Hepatocyte (in vitro differentiated cells): Measurements from ENCODE around the gene NAPEPLD. TPM values are rescaled to one million over a fixed set of nuclear protein-coding genes. Genes with fewer than 3 reads are reported as not detected.
"Not testable (repeated sequence)": the region's sequence is repeated elsewhere in the genome, so short reads cannot be mapped to it uniquely, and the experiment has no call there.

Experiments used
- DNase-seq: peaks from one replicate; pipeline ENCODE4 v3.0.0-alpha.2; 2016; ENCODE audit warnings: low spot score
- H2AFZ ChIP-seq: fragments of 200-600 bp; sonication (generic); 2 replicates; pipeline ENCODE4 v1.6.0; 2016; ENCODE audit warnings: antibody characterized with exemption, mild to moderate bottlenecking
- H3K27ac ChIP-seq: fragments of 200-600 bp; sonication (generic); 2 replicates; pipeline ENCODE4 v1.5.1; 2016; ENCODE audit warnings: mild to moderate bottlenecking
- H3K27me3 ChIP-seq: fragments of 200-600 bp; sonication (generic); 2 replicates; pipeline ENCODE4 v1.6.1; 2016
- H3K36me3 ChIP-seq: fragments of 200-600 bp; sonication (generic); replicated peaks from 2 replicates; pipeline ENCODE4 v1.5.1; 2016; ENCODE audit warnings: low read depth; ENCODE audit not compliant: insufficient read depth
- H3K4me1 ChIP-seq: fragments of 200-600 bp; sonication (generic); 2 replicates; pipeline ENCODE4 v1.5.1; 2016; ENCODE audit warnings: mild to moderate bottlenecking, moderate library complexity; ENCODE audit not compliant: insufficient read depth
- H3K4me2 ChIP-seq: fragments of 200-600 bp; sonication (generic); 2 replicates; pipeline ENCODE4 v1.6.0; 2016
- H3K4me3 ChIP-seq: fragments of 200-600 bp; sonication (generic); 2 replicates; pipeline ENCODE4 v1.5.1; 2016; ENCODE audit warnings: mild to moderate bottlenecking
- H3K79me2 ChIP-seq: fragments of 200-600 bp; sonication (generic); 2 replicates; pipeline ENCODE4 v1.6.0; 2017; ENCODE audit warnings: mild to moderate bottlenecking
- H3K9me2 ChIP-seq: fragments of 200-600 bp; sonication (generic); replicated peaks from 2 replicates; pipeline ENCODE4 v1.6.0; 2017; ENCODE audit warnings: mild to moderate bottlenecking; ENCODE audit not compliant: insufficient read depth
- H3K9me3 ChIP-seq: fragments of 200-600 bp; sonication (generic); 2 replicates; pipeline ENCODE4 v1.5.1; 2016; ENCODE audit warnings: low read depth, mild to moderate bottlenecking
- H4K20me1 ChIP-seq: fragments of 200-600 bp; sonication (generic); 2 replicates; pipeline ENCODE4 v1.6.0; 2016; ENCODE audit warnings: mild to moderate bottlenecking; ENCODE audit not compliant: insufficient read depth, poor library complexity, severe bottlenecking
- CTCF ChIP-seq: fragments of 200-600 bp; sonication (generic); IDR thresholded peaks from 2 replicates; pipeline ENCODE4 v1.5.1; 2016; ENCODE audit warnings: antibody characterized with exemption, mild to moderate bottlenecking; ENCODE audit not compliant: poor library complexity
- EZH2 ChIP-seq: fragments of 200-600 bp; sonication (generic); IDR thresholded peaks from 2 replicates; pipeline ENCODE4 v1.6.1; 2016; ENCODE audit warnings: antibody characterized with exemption, mild to moderate bottlenecking, borderline replicate concordance
- EZH2phosphoT487 ChIP-seq: fragments of 200-600 bp; sonication (generic); IDR thresholded peaks from one replicate; pipeline ENCODE4 v1.6.1; 2018; ENCODE audit warnings: antibody characterized with exemption, mild to moderate bottlenecking, low read depth, moderate library complexity; ENCODE audit not compliant: unreplicated experiment, severe bottlenecking
- WGBS: methylation state at CpG from one replicate; pipeline ENCODE4 v1.1.6; 2016; ENCODE audit warnings: low lambda C conversion rate; ENCODE audit errors: missing lambda C conversion rate; 5-methylcytosine and 5-hydroxymethylcytosine counted together
- polyA plus RNA-seq: library from polyadenylated mRNA; unstranded; fragments of >200 nt; fragmentation: Nextera tagmentation; extraction: Ambion mirVana; gene quantifications from 2 replicates; pipeline ENCODE4 v1.2.1, GENCODE V29; 2016
- total RNA-seq: library from RNA; depleted of rRNA; stranded (reverse); fragments of >200 nt; gene quantifications from 2 replicates; pipeline ENCODE4 v1.2.3, GENCODE V29; 2014

Gene NAPEPLD
- total and polyA plus RNA-seq, 2 experiments from 2014 or later = 11.0 to 12.0 TPM

GRCh38 chr7:103150192-103150591, 1.3 kb upstream of the NAPEPLD start:
- H4K20me1 ChIP-seq = no peaks in the 10 kb centered on the region
- TF ChIP-seq EZH2phosphoT487 (no peak), CTCF (no peak)
- H3K4me3 ChIP-seq = no peak overlapping the region
- peak overlapping the region; percentile 99 for H3K27ac ChIP-seq
- DNase-seq = peak; percentile 68
- no peaks in the 10 kb centered on the region for H3K36me3 ChIP-seq
- no peaks in the 10 kb centered on the region for H3K9me2 ChIP-seq
- H3K79me2 ChIP-seq = peaks cover 32% of the 10 kb centered on the region
- H3K4me1 ChIP-seq = peaks cover 15% of the 10 kb centered on the region
- no peaks in the 10 kb centered on the region for H3K9me3 ChIP-seq
- peak overlapping the region; percentile 92 for H2AFZ ChIP-seq
- H3K27me3 ChIP-seq = no peaks in the 10 kb centered on the region
- peak overlapping the region; percentile 77 for H3K4me2 ChIP-seq

GRCh38 chr7:103149808-103150180, 895 bp upstream of the NAPEPLD start:
- no peak for DNase-seq
- Histone ChIP-seq H3K79me2 (peaks cover 36% of the 10 kb centered on the region), H3K27me3 (no peaks in the 10 kb centered on the region), H3K9me3 (no peaks in the 10 kb centered on the region), H2AFZ (peak overlapping the region; percentile 92), H3K4me1 (peaks cover 15% of the 10 kb centered on the region), H3K36me3 (no peaks in the 10 kb centered on the region), H3K4me3 (no peak overlapping the region), H3K27ac (peak overlapping the region; percentile 99), H3K4me2 (peak overlapping the region; percentile 77), H4K20me1 (no peaks in the 10 kb centered on the region), H3K9me2 (no peaks in the 10 kb centered on the region)
- 89% methylated on average over 11 of the region's 11 CpGs for WGBS
- TF ChIP-seq EZH2phosphoT487 (no peak), EZH2 (no peak), CTCF (no peak)

- Histone ChIP-seq H3K4me3 (peak overlapping the region; percentile 58), H2AFZ (peak overlapping the region; percentile 92), H3K9me3 (no peaks in the 10 kb centered on the region), H3K9me2 (no peaks in the 10 kb centered on the region), H3K79me2 (peaks cover 46% of the 10 kb centered on the region), H3K27me3 (no peaks in the 10 kb centered on the region), H3K4me1 (peaks cover 15% of the 10 kb centered on the region), H3K27ac (peak overlapping the region; percentile 99), H4K20me1 (no peaks in the 10 kb centered on the region), H3K36me3 (no peaks in the 10 kb centered on the region), H3K4me2 (peak overlapping the region; percentile 77)
- TF ChIP-seq EZH2phosphoT487 = no peak
- TF ChIP-seq EZH2 = no peak
- TF ChIP-seq CTCF = no peak
- DNase-seq = no peak
- 3% methylated on average over 13 of the region's 13 CpGs for WGBS
Observed at GRCh38 chr7:103148131-103148993, 537 bp downstream of the NAPEPLD start.

GRCh38 chr7:103144754-103145153, 4.1 kb downstream of the NAPEPLD start:
- 97% methylated on average over 2 of the region's 2 CpGs for WGBS
- H3K9me3 ChIP-seq, H3K36me3 ChIP-seq, H3K4me3 ChIP-seq, H3K27ac ChIP-seq, H4K20me1 ChIP-seq, H2AFZ ChIP-seq, DNase-seq, H3K4me2 ChIP-seq, H3K9me2 ChIP-seq, H3K4me1 ChIP-seq, H3K27me3 ChIP-seq: not testable (repeated sequence)
- H3K79me2 ChIP-seq = peaks cover 61% of the 10 kb centered on the region
